D721Med (cell line): ENCODE data around the gene IRX3.

Experiments
- DNase-seq: peaks from one replicate; pipeline ENCODE4 v3.0.0; 2011; ENCODE audit warnings: low spot score; ENCODE audit not compliant: insufficient read length
- FAIRE-seq: peaks from 2 replicates; lab custom pipeline; 2011; peaks lifted over from hg19 to GRCh38; lab: Jason Lieb, UNC
- TF ChIP-seq, protein P1 (sequence below): IDR thresholded peaks from 2 replicates; pipeline ENCODE4 v1.5.1; 2012; ENCODE audit warnings: mild to moderate bottlenecking, control low read depth; ENCODE audit not compliant: insufficient read depth; ENCODE audit errors: missing control alignments

Gene IRX3

GRCh38 chr16:54291656-54292487, 5.3 kb upstream of the IRX3 start:
- no peak for FAIRE-seq

GRCh38 chr16:54290833-54291655, 4.5 kb upstream of the IRX3 start:
- FAIRE-seq (no peak), DNase-seq (no peak)
- TF ChIP-seq, protein P1, sequence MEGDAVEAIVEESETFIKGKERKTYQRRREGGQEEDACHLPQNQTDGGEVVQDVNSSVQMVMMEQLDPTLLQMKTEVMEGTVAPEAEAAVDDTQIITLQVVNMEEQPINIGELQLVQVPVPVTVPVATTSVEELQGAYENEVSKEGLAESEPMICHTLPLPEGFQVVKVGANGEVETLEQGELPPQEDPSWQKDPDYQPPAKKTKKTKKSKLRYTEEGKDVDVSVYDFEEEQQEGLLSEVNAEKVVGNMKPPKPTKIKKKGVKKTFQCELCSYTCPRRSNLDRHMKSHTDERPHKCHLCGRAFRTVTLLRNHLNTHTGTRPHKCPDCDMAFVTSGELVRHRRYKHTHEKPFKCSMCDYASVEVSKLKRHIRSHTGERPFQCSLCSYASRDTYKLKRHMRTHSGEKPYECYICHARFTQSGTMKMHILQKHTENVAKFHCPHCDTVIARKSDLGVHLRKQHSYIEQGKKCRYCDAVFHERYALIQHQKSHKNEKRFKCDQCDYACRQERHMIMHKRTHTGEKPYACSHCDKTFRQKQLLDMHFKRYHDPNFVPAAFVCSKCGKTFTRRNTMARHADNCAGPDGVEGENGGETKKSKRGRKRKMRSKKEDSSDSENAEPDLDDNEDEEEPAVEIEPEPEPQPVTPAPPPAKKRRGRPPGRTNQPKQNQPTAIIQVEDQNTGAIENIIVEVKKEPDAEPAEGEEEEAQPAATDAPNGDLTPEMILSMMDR, result no peak

More at GRCh38 chr16:54291656-54292487, 5.3 kb upstream of the IRX3 start:
- TF ChIP-seq, protein P1, result no peak
- DNase-seq, result no peak

DNA sequence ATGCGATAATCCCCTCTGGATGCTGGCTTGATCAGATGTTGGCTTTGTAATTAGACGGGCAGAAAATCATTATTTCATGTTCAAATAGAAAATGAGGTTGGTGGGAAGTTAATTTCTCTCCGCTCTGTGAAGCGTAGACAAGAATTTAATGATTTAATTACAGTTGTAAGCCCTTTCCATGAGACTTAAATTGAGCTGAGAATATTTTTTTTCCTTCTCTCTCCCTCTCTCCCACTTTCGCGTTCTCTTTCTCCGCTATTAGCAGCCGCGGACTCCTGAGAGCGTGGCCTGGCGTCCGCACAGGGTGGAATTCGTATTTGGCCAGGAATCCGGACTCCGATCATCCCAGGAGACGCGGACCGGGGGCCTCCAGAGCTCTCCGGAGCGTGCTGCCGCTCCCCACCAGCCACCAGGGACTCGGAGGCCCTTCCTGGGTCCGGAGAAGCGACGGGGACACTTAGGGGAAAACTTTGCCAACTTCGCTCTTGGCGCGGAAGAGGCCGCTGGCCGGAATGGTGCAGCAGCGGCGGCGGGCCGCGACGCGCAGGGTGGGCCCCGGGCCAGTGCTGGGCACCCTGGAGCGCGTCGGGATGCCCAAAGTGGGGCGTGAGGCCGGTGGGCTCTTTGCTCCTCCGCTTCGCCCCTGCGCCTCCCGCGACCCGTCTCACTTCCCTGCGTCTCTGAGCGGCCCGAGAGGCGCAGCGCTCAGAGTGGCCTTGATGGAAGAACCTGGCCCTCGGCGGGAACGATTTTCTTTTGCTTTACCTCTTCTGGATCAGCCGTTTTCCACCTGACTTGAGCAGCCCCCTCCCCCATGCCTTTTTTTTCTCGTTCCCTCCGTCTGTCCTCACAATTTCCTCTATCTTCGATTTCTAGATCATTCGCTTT, 3.6 kb upstream of the IRX3 start:
- no peak for DNase-seq
- no peak for FAIRE-seq
- TF ChIP-seq, protein P1, result no peak

- no peak for FAIRE-seq
- no peak for DNase-seq
- TF ChIP-seq, protein P1, result no peak
Measured at GRCh38 chr16:54289242-54289944, 2.8 kb upstream of the IRX3 start.

GRCh38 chr16:54288835-54289241, 2.3 kb upstream of the IRX3 start:
- DNase-seq, result no peak
- no peak for FAIRE-seq
- TF ChIP-seq, protein P1, result no peak
